ENCODE results near the gene BUB1B.

GRCh38 chr15:40229316-40229715, 68.4 kb downstream of the BUB1B start:
- TF ChIP-seq CTCF (IDR thresholded peaks at IDR 0.05; ENCODE audit: low read depth, low read length): no peak
- no peak for TF ChIP-seq MAX (IDR thresholded peaks at IDR 0.05; ENCODE audit: low read depth, low read length)
- TF ChIP-seq POLR2A (IDR thresholded peaks at IDR 0.05; ENCODE audit: extremely low read depth, insufficient read length): no peak

Measured in NB4 (cell line).